Measurements from ENCODE around the gene LMO7.

Gene LMO7

DNA sequence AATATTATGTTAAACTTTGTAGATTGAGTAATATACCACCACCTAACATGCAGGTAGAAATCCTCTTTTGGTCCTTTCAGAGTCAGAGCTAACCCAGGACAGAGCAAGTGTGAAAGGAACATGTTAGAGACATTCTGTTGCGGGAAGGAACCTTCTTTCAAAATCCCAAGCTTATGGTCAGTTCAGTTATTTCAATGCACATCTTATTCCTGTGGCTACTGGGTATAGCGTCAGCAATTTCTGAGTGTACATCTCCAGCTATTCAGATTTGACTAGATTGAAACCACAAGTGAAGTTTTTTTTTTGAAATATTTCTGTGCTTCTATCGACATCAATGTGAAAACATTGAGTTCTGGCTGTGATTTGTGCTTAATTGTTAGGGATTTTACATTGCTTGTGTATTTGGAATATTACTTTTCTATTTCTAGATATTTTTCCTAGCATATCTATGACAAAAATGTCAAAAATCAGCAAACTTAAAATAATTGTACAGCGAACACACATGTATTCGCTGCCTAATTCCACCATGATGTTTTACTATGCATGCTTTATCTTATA is 165.3 kb downstream of the LMO7 start:
- no peak for DNase-seq (ENCODE audit: low read depth in 3 of 3)

- no peak for DNase-seq (ENCODE audit: low read depth in 3 of 3)
Observed at GRCh38 chr13:75802161-75802560, 166.0 kb downstream of the LMO7 start.

GRCh38 chr13:75803164-75803611 is 167.1 kb downstream of the LMO7 start:
- DNase-seq (ENCODE audit: low read depth in 3 of 3), result no peak

GRCh38 chr13:75804054-75804453 is 167.9 kb downstream of the LMO7 start:
- no peak for DNase-seq (ENCODE audit: low read depth in 3 of 3)

DNA sequence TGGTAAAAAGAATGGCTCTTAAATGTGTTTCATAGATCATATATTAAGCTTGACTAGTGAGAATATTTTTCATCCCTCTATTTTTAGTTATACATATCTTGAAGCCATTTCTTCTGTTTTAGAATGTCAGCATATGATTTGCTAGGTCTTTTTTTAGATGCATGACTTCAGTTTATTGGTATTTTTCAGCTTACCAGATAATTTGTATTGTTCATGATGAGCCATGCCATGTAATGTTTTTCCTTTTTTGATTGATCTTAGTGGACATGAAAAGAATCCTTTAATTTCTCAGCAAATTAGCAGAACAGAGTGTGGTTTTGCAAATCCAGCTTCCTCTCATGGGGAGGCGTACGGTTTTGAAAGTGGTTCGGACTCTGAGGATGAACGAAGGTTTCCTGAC is 168.5 kb downstream of the LMO7 start:
- no peak for DNase-seq (ENCODE audit: low read depth in 3 of 3)

DNA sequence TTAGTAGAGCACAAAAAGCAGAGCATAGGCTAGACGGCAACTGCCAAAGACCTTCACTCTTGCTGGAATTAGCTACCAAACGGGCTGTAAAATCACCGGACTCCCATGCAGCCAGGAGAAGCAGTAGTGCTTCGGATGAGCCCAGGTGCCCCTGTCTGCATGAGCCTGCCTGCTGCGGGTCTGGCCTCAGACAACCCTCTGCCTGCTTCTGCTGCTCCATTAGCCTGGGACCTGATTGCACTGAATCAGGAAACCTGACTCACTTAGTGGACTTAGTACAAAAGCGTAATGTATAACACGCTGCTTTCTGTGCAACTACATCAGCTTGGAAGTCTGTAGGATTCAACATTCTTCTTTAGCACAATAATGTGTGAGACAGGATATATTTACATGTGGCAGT is 170.0 kb downstream of the LMO7 start:
- no peak for DNase-seq (ENCODE audit: low read depth in 3 of 3)

DNA sequence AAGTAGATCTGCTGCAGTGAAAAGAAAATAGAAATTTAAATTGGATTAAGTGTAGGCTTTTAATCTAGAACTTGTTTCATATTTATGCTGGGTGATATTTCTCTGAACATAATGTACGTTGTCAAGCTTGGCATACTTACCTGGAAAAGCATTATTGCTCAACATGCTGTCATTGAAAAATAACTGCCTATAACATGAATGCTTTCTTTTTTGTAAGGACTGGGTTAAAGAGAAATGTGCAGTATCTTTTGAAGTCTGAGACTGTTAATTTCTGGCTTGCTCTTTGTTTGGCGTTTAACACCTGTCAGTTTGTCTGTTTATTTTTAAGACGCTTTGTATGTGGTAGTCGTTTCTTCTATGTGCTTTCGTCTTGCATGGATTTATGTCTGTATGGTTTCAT is 175.2 kb downstream of the LMO7 start:
- DNase-seq (ENCODE audit: low read depth in 3 of 3), result no peak

DNA sequence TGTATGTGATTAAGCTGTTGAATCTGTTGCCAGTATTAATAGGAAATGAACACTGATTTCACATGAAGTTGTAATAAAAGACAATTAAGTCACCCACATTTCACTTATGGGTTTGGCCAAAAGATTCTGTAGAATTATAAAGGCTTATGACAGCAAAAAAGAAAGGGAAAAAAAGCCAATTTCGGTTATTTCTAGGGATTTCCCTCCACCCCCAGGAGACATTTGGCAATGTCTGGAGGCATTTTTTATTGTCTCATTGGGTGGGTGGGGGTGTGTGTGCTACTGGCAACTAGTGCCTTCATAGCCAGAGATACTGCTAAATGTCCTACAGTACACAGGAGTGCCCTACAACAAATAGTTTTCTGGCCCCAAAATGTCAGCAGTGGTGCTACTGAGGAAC is 175.7 kb downstream of the LMO7 start:
- DNase-seq (ENCODE audit: low read depth in 3 of 3), result no peak

- DNase-seq (ENCODE audit: low read depth in 3 of 3), result no peak
Observed at GRCh38 chr13:75812751-75813181, 176.6 kb downstream of the LMO7 start.

GRCh38 chr13:75813323-75813722 is 177.2 kb downstream of the LMO7 start:
- DNase-seq (ENCODE audit: low read depth in 3 of 3), result no peak

DNA sequence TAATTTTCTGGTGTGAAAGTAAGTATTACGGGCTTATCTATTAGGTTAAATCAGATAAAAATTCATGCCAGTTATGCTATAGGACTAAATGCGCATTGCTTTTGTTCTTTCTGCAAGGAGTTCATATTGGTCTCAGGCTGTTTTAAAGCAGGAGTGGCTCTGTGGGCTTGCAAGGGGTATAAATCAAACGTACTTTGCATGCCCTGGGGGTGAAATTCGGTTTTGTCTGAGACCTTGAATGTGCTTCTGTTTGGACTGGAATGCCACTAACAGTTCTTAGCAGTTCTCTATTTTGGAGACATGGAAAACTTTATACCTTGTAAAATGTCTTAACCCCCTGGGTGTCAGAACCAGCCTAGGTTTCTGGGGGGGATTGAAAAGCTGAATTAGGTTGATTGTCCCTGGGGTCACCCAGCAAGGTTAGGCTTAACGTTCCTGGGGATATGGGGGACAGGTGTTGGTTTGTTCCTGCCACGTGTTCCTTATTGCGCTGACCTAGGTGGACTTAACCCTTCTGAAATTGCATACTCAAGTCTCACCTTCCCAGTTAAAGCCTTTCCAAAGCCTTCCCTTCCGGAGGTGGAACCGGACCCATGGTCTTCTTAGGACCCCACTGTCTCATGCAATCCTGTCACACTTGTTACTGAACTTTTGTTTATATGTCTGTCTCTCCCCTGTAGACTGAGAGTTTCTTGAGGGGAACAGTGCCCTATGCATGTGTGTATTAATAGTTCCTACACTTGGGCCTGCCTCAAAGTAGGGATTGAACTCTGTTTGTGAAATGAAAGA is 182.2 kb downstream of the LMO7 start:
- DNase-seq (ENCODE audit: low read depth in 3 of 3), result no peak

GRCh38 chr13:75818968-75819225 is 182.8 kb downstream of the LMO7 start:
- DNase-seq (ENCODE audit: low read depth in 3 of 3), result no peak

GRCh38 chr13:75825161-75825560 is 189.0 kb downstream of the LMO7 start:
- DNase-seq (ENCODE audit: low read depth in 3 of 3), result no peak

DNA sequence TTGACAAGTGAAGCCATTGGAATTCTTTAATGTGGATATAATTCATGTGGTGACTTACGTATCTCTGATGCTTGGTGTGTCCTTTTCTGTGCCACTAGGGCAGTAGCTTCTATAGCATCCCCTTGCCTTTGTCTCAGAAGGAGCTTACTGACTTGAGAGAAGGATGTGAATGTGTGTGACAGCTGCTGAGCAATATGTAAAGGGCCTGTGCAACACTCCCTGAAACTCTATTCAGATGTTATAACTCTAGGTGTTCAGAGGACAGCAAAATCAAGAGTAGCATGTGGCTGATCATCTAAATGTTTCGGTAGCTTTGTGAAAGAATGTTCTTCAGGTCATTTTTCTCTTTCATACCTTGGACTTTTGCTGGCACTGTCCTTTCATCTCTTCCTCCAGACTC is 189.5 kb downstream of the LMO7 start:
- no peak for DNase-seq (ENCODE audit: low read depth in 3 of 3)

DNA sequence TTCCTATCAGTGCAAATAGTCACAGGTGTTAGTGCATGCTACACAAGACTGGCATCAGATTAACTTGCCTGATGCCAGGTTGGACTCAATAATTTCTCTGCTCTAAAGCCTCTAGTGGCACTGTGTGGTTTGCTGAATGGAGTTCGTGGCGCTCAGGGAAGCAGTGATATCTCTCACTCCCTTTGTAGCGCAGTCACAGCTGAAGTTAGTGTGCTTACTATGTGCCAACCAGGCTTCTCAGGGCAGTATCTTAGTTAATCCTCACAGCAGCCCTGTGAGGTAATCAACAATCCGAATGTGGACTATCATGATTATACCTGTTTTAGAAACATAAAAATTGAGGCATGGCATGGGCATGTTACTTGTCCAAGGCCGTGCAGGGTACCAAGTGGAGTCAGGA is 190.3 kb downstream of the LMO7 start:
- no peak for DNase-seq (ENCODE audit: low read depth in 3 of 3)

- no peak for DNase-seq (ENCODE audit: low read depth in 3 of 3)
Observed at GRCh38 chr13:75829830-75830229, 193.7 kb downstream of the LMO7 start.

GRCh38 chr13:75830842-75831241 is 194.7 kb downstream of the LMO7 start:
- DNase-seq (ENCODE audit: low read depth in 3 of 3), result no peak

- DNase-seq (ENCODE audit: low read depth in 3 of 3), result no peak
Observed at GRCh38 chr13:75831389-75831788, 195.3 kb downstream of the LMO7 start.

DNA sequence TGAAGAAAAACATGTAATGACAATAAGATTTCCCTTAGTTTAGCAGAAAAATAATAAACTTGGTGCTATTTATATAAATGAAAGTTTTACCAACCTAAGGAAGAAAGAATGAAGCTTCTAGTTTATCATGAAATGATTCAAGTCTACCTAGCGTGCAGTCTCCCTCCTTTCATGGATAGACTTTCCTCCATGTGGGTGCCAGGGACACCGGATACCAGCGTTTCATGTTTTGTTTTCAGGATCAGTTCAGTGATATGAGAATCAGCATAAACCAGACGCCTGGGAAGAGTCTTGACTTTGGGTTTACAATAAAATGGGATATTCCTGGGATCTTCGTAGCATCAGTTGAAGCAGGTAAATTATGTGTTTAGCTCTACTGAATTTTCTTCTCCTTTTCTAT is 196.7 kb downstream of the LMO7 start:
- no peak for DNase-seq (ENCODE audit: low read depth in 3 of 3)

- DNase-seq (ENCODE audit: low read depth in 3 of 3), result no peak
Observed at GRCh38 chr13:75836441-75836840, 200.3 kb downstream of the LMO7 start.

DNA sequence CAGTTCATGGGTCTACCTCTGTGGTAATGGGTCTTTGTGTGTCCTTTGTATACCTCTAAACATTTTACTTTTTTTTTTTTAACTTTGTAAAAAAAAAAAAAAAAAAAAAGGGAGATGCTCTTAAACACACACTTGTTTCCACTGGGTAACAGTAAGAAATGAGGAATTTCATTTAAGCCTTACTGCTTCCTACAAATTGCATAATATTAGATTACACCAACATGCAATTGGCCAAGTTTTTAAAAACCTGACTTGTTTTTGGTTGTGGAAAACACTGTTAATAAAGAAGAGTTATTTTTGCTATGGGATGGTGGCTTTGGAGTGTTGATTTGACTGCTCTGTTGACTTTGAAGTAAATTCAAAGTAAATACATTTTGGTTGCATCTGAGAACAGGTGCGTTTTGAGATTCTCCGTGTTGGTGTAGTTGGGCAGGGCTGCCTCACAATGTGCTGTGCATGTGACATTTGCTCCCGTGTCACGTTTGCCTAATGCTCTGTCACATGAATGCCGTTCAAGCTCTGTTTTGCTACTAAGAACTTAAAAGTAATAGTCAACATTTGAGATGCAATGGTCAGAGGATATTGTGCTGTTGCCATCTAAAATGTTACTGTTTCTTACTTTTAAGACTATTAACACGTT is 202.4 kb downstream of the LMO7 start:
- DNase-seq (ENCODE audit: low read depth in 3 of 3), result no peak

GRCh38 chr13:75839406-75839805 is 203.3 kb downstream of the LMO7 start:
- no peak for DNase-seq (ENCODE audit: low read depth in 3 of 3)

GRCh38 chr13:75841905-75842304 is 205.8 kb downstream of the LMO7 start:
- DNase-seq (ENCODE audit: low read depth in 3 of 3), result no peak
